Fibroblast of villous mesenchyme (primary cell): ENCODE results near the gene EAPP. TPM values are rescaled to one million over a fixed set of nuclear protein-coding genes. Genes with fewer than 3 reads are reported as not detected.
A peak's percentile ranks its signal among the peaks of the same experiment; 100 is the strongest.
"Not testable (repeated sequence)": the region's sequence is repeated elsewhere in the genome, so short reads cannot be mapped to it uniquely, and the experiment has no call there.

Source experiments
- DNase-seq: peaks from one replicate; pipeline ENCODE4 v3.0.0-alpha.2; 2010; ENCODE audit warnings: low read depth
- H3K4me3 ChIP-seq: 2 replicates; pipeline ENCODE4 v1.5.1; 2011; ENCODE audit warnings: low read depth, mild to moderate bottlenecking, low read length
- CTCF ChIP-seq: IDR thresholded peaks from 2 replicates; pipeline ENCODE4 v1.5.1; 2012; ENCODE audit warnings: low read depth, mild to moderate bottlenecking, low read length; ENCODE audit not compliant: insufficient read depth
- total RNA-seq: library from RNA; depleted of rRNA; stranded (reverse); fragments of >200 nt; gene quantifications from 2 replicates; pipeline ENCODE4 v1.2.3, GENCODE V29; 2012

Gene EAPP
- total RNA-seq, 1 donor: 37.1 TPM

- TF ChIP-seq CTCF: no peak
Measured at GRCh38 chr14:34538871-34539406, 562 bp downstream of the EAPP start.

GRCh38 chr14:34538096-34538495 is 1.4 kb downstream of the EAPP start:
- DNase-seq: not testable (repeated sequence)
- H3K4me3 ChIP-seq: peak overlapping the region; percentile 96

More at GRCh38 chr14:34538871-34539406, 562 bp downstream of the EAPP start:
- DNase-seq: no peak
- peak overlapping the region; percentile 96 for H3K4me3 ChIP-seq

GRCh38 chr14:34537677-34538009 is 1.9 kb downstream of the EAPP start:
- H3K4me3 ChIP-seq: peak overlapping the region; percentile 96
- no peak for DNase-seq
- no peak for TF ChIP-seq CTCF

GRCh38 chr14:34536951-34537676 is 2.4 kb downstream of the EAPP start:
- DNase-seq: peak; percentile 22
- H3K4me3 ChIP-seq: no peak overlapping the region
- TF ChIP-seq CTCF: no peak

GRCh38 chr14:34527591-34527990 is 11.9 kb downstream of the EAPP start:
- no peak overlapping the region for H3K4me3 ChIP-seq
- TF ChIP-seq CTCF: no peak
- DNase-seq: no peak

- H3K4me3 ChIP-seq, DNase-seq: not testable (repeated sequence)
Measured at GRCh38 chr14:34524216-34524615, 15.3 kb downstream of the EAPP start.

GRCh38 chr14:34522496-34522895 is 17.0 kb downstream of the EAPP start:
- DNase-seq: no peak
- no peak for TF ChIP-seq CTCF

GRCh38 chr14:34521071-34521470 is 18.4 kb downstream of the EAPP start:
- not testable (repeated sequence) for H3K4me3 ChIP-seq, DNase-seq

More at GRCh38 chr14:34522496-34522895, 17.0 kb downstream of the EAPP start:
- H3K4me3 ChIP-seq: no peak overlapping the region

- DNase-seq, H3K4me3 ChIP-seq: not testable (repeated sequence)
Measured at GRCh38 chr14:34520304-34520970, 19.1 kb downstream of the EAPP start.
